Body of pancreas (tissue), 4 donors: Measurements from ENCODE around the gene HOXB13. TPM values are rescaled to one million over a fixed set of nuclear protein-coding genes. Genes with fewer than 3 reads are reported as not detected.

Experiments
- ATAC-seq: fragments of 150-250 bp; one replicate; pipeline ENCODE4 v1.9.1; 2016
- DNase-seq, 4 donors: peaks; one replicate each; pipeline ENCODE4 v3.0.0-alpha.2; 2019
- H3K27ac ChIP-seq, 4 donors: fragments of 200-600 bp; sonication (generic); 1 replicate in 3 of 4; 2 replicates in 1 of 4; pipeline versions ENCODE4 v1.5.1 to v1.6.1; 2016 to 2019; ENCODE audit warnings: mild to moderate bottlenecking in 1 of 4, mixed read lengths in 1 of 4, moderate library complexity in 1 of 4
- H3K27me3 ChIP-seq, 2 donors: fragments of 200-600 bp; sonication (generic); one replicate each; pipeline ENCODE4 v1.6.0; 2016; ENCODE audit warnings: mild to moderate bottlenecking in 1 of 2
- H3K36me3 ChIP-seq, 2 donors: fragments of 200-600 bp; sonication (generic); replicated peaks in 1 of 2; 2 replicates each; pipeline ENCODE4 v1.5.1; 2016; ENCODE audit warnings: low read depth in 2 of 2; ENCODE audit not compliant: insufficient read depth in 1 of 2
- H3K4me1 ChIP-seq: fragments of 200-600 bp; sonication (generic); one replicate; pipeline ENCODE4 v1.6.0; 2016
- H3K4me3 ChIP-seq, 2 donors: fragments of 200-600 bp; sonication (generic); 1 replicate in 1 of 2; 2 replicates in 1 of 2; pipeline ENCODE4 v1.5.1; 2016 to 2019
- H3K9me3 ChIP-seq, 3 donors: fragments of 200-600 bp; sonication (generic); 1 replicate in 2 of 3; 2 replicates in 1 of 3; pipeline ENCODE4 v1.5.1; 2016
- CTCF ChIP-seq, 7 experiments: fragments of 450-650 bp in 4 of 7; fragments of 200-600 bp in 3 of 7; sonication (generic) in 3 of 7; IDR thresholded peaks; one replicate each; pipeline ENCODE4 v1.5.1; 2016 to 2019; ENCODE audit warnings: antibody characterized with exemption in 7 of 7
- POLR2A ChIP-seq, 3 donors: fragments of 450-650 bp; IDR thresholded peaks; one replicate each; pipeline ENCODE4 v1.6.1; 2016; ENCODE audit warnings: antibody characterized with exemption in 3 of 3, mild to moderate bottlenecking in 2 of 3
- WGBS, 2 donors: methylation state at CpG; one replicate each; pipeline ENCODE4 v1.1.5; 2017; 5-methylcytosine and 5-hydroxymethylcytosine counted together
- intact Hi-C: fragments of 100-400 bp; cut with DNase I; formaldehyde crosslinking; loops from one replicate; pipeline ENCODE4 v1.15.1; 2023
- total RNA-seq, 2 donors: library from RNA; depleted of rRNA; stranded (reverse); fragments of >200 nt; gene quantifications; one replicate each; pipeline ENCODE4 v1.1.0, GENCODE V29; 2016

HOXB13 gene
- total RNA-seq, 2 donors from 2014 or later: not detected

- no peak overlapping the region for H3K4me3 ChIP-seq
- H3K27me3 ChIP-seq: peaks cover 0 to 71% of the 10 kb centered on the region in 2 donors
- no peak overlapping the region for H3K27ac ChIP-seq
- no peaks in the 10 kb centered on the region for H3K36me3 ChIP-seq
- DNase-seq: no peak
- 19 to 23% methylated on average over 16 of the region's 16 CpGs for WGBS, 2 donors
- H3K9me3 ChIP-seq: no peaks in the 10 kb centered on the region
- TF ChIP-seq POLR2A (IDR thresholded peaks at IDR 0.05) (no peak), CTCF (IDR thresholded peaks at IDR 0.05) (no peak)
- peaks cover 6% of the 10 kb centered on the region for H3K4me1 ChIP-seq
- no peak for ATAC-seq
- intact Hi-C loops: no loop called here
These were observed 20.4 kb upstream of the HOXB13 start for GRCh38 chr17:48748718-48749566.

DNA sequence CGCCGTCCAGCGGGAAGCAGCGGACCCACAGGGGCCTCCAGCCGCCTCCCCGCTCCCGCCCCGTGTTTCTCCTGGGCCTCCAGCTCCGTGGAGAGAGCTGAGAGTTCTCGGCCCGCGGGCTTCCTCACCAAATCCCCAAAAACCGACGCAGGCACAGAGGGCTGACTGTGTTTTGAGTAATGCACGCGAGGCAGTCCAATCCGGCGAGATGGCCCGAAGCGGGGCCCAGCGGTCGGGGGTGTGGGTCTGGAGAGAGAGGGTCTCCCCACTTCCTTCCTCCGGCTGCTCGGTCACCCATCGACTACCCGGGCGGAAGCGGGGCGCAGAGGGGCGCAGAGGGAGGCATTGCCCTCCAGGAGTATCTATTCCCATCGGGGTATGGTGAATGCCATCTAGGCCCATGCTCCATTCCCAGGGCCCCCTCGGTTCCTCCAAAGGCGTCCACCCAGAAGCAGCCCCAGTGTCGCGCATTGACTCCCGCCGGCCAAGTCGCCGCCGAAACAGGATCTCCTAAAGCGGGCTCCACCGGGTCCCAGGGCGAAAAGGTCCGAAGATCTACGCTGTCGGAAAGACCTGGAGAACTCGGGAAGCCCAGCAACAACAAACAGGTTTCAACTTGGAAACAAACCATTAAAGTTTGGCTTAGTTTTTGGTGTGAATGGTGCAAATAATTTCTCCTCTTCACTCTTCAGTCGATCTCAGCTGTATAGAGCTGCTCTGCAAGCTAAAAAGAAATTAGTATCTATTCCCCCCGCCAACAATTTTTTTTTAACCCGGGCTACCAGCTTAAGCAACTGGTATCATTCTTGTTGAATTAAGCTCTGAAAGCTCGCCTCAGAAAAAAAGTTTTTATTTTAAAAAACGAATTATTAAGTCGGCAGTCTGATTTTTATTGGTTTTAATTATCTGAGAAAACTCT lies 19.2 kb upstream of the HOXB13 start:
- Histone ChIP-seq H3K27ac (no peak overlapping the region), H3K4me3 (no peak overlapping the region), H3K27me3 (peaks cover 0 to 65% of the 10 kb centered on the region in 2 donors), H3K4me1 (no peaks in the 10 kb centered on the region), H3K9me3 (no peaks in the 10 kb centered on the region), H3K36me3 (no peaks in the 10 kb centered on the region)
- ATAC-seq (no peak), DNase-seq (no peak)
- no peak for TF ChIP-seq CTCF (IDR thresholded peaks at IDR 0.05)
- no peak for TF ChIP-seq POLR2A (IDR thresholded peaks at IDR 0.05)
- 7 to 14% methylated on average over 20 to 51 of the region's 53 CpGs for WGBS, 2 donors
- intact Hi-C loops: no loop called here

- H3K4me3 ChIP-seq: no peak overlapping the region
- H3K4me1 ChIP-seq: no peaks in the 10 kb centered on the region
- H3K36me3 ChIP-seq: no peaks in the 10 kb centered on the region
- 5 to 7% methylated on average over 14 to 21 of the region's 21 CpGs for WGBS, 2 donors
- no peak for TF ChIP-seq POLR2A (IDR thresholded peaks at IDR 0.05)
- no peak for TF ChIP-seq CTCF (IDR thresholded peaks at IDR 0.05)
- no peaks in the 10 kb centered on the region for H3K9me3 ChIP-seq
- H3K27ac ChIP-seq: no peak overlapping the region
- no peak for DNase-seq
- H3K27me3 ChIP-seq: peaks cover 0 to 61% of the 10 kb centered on the region in 2 donors
- no peak for ATAC-seq
- intact Hi-C loops: no loop called here
These were observed 18.4 kb upstream of the HOXB13 start for GRCh38 chr17:48746916-48747444.

- ATAC-seq (no peak), DNase-seq (no peak)
- no peak overlapping the region for H3K27ac ChIP-seq
- no peak overlapping the region for H3K4me3 ChIP-seq
- H3K36me3 ChIP-seq: no peaks in the 10 kb centered on the region
- peaks cover 0 to 49% of the 10 kb centered on the region in 2 donors for H3K27me3 ChIP-seq
- 13 to 25% methylated on average over 12 of the region's 12 CpGs for WGBS, 2 donors
- H3K9me3 ChIP-seq: no peaks in the 10 kb centered on the region
- intact Hi-C loops: no loop called here
- H3K4me1 ChIP-seq: no peaks in the 10 kb centered on the region
- no peak for TF ChIP-seq CTCF (IDR thresholded peaks at IDR 0.05)
- no peak for TF ChIP-seq POLR2A (IDR thresholded peaks at IDR 0.05)
These were observed 17.1 kb upstream of the HOXB13 start for GRCh38 chr17:48745381-48746275.
